Stimulated activated memory B cell treated with anti-CD40 and anti-IgM and Interleukin-4, amounts not matched to agents 10 μg/mL and 1 μg/mL and 100 μg/mL, for 72 hours (primary cell): ENCODE data around the gene CNOT6.
"Not testable (repeated sequence)": the region's sequence is repeated elsewhere in the genome, so short reads cannot be mapped to it uniquely, and the experiment has no call there.

Source experiments
- ATAC-seq: fragments of 150-1000 bp; cut with Tn5 transposase; 2 replicates; pipeline ENCODE4 v1.10.0; 2021
- H3K27ac Mint-ChIP-seq: one replicate; pipeline ENCODE4 v1.8.0; 2022; ENCODE audit warnings: mild to moderate bottlenecking, mixed read lengths
- H3K27me3 Mint-ChIP-seq: one replicate; pipeline ENCODE4 v1.8.0; 2022; ENCODE audit warnings: mixed read lengths
- H3K36me3 Mint-ChIP-seq: one replicate; pipeline ENCODE4 v1.8.0; 2022; ENCODE audit warnings: mixed read lengths
- H3K4me1 Mint-ChIP-seq: one replicate; pipeline ENCODE4 v1.8.0; 2022; ENCODE audit warnings: mixed read lengths
- H3K4me3 Mint-ChIP-seq: one replicate; pipeline ENCODE4 v1.8.0; 2022; ENCODE audit warnings: mild to moderate bottlenecking, moderate library complexity, mixed read lengths
- H3K9me3 Mint-ChIP-seq: one replicate; pipeline ENCODE4 v1.8.0; 2022; ENCODE audit warnings: mixed read lengths

The CNOT6 gene

GRCh38 chr5:180494060-180494509, at the start of gene CNOT6:
CNOT6 (plus strand) TSS chr5:180494379; CDS start chr5:180529277, 34,898 bp downstream.
- peak within 1 kb of the TSS; percentile 92 for H3K27ac Mint-ChIP-seq

GRCh38 chr5:180454752-180455151, 39.4 kb upstream of the CNOT6 start:
- no peak overlapping the region for H3K4me3 Mint-ChIP-seq

More at GRCh38 chr5:180494060-180494509, at the start of gene CNOT6:
- H3K27me3 Mint-ChIP-seq: no peaks in the 10 kb centered on the region
- H3K36me3 Mint-ChIP-seq: peaks cover 6% of the 10 kb centered on the region
- no peaks in the 10 kb centered on the region for H3K9me3 Mint-ChIP-seq
- peak within 1 kb of the TSS; percentile 97 for H3K4me3 Mint-ChIP-seq
- H3K4me1 Mint-ChIP-seq: peaks cover 32% of the 10 kb centered on the region
- peak; percentile 98 for ATAC-seq

GRCh38 chr5:180455872-180456271, 38.3 kb upstream of the CNOT6 start:
- no peak overlapping the region for H3K4me3 Mint-ChIP-seq
- peaks cover 26% of the 10 kb centered on the region for H3K27me3 Mint-ChIP-seq
- H3K4me1 Mint-ChIP-seq: peaks cover 6% of the 10 kb centered on the region
- peaks cover 3% of the 10 kb centered on the region for H3K9me3 Mint-ChIP-seq
- no peaks in the 10 kb centered on the region for H3K36me3 Mint-ChIP-seq
- H3K27ac Mint-ChIP-seq: no peak overlapping the region
- ATAC-seq: no peak

More at GRCh38 chr5:180454752-180455151, 39.4 kb upstream of the CNOT6 start:
- peaks cover 6% of the 10 kb centered on the region for H3K4me1 Mint-ChIP-seq
- H3K27ac Mint-ChIP-seq: no peak overlapping the region
- no peaks in the 10 kb centered on the region for H3K36me3 Mint-ChIP-seq
- peaks cover 34% of the 10 kb centered on the region for H3K27me3 Mint-ChIP-seq
- H3K9me3 Mint-ChIP-seq: peaks cover 3% of the 10 kb centered on the region
- ATAC-seq: no peak

GRCh38 chr5:180456792-180457191, 37.4 kb upstream of the CNOT6 start:
- Mint-ChIP-seq H3K4me3 (no peak overlapping the region), H3K27me3 (peaks cover 17% of the 10 kb centered on the region), H3K27ac (no peak overlapping the region), H3K4me1 (peaks cover 6% of the 10 kb centered on the region), H3K9me3 (peaks cover 3% of the 10 kb centered on the region), H3K36me3 (no peaks in the 10 kb centered on the region)
- ATAC-seq: no peak

- not testable (repeated sequence) for H3K4me1 Mint-ChIP-seq, H3K27ac Mint-ChIP-seq, H3K9me3 Mint-ChIP-seq, ATAC-seq, H3K36me3 Mint-ChIP-seq, H3K4me3 Mint-ChIP-seq
- peaks cover 14% of the 10 kb centered on the region for H3K27me3 Mint-ChIP-seq
Observed at GRCh38 chr5:180458852-180459673, 35.1 kb upstream of the CNOT6 start.

GRCh38 chr5:180459674-180460142, 34.5 kb upstream of the CNOT6 start:
- H3K9me3 Mint-ChIP-seq, H3K36me3 Mint-ChIP-seq, H3K4me1 Mint-ChIP-seq, H3K27me3 Mint-ChIP-seq, H3K27ac Mint-ChIP-seq, ATAC-seq, H3K4me3 Mint-ChIP-seq: not testable (repeated sequence)

- H3K27me3 Mint-ChIP-seq: peaks cover 9% of the 10 kb centered on the region
- no peak overlapping the region for H3K27ac Mint-ChIP-seq
- H3K9me3 Mint-ChIP-seq: peaks cover 3% of the 10 kb centered on the region
- H3K4me1 Mint-ChIP-seq: peaks cover 6% of the 10 kb centered on the region
- no peaks in the 10 kb centered on the region for H3K36me3 Mint-ChIP-seq
- no peak for ATAC-seq
- H3K4me3 Mint-ChIP-seq: no peak overlapping the region
Observed at GRCh38 chr5:180460834-180461233, 33.3 kb upstream of the CNOT6 start.

- no peak for ATAC-seq
Observed at GRCh38 chr5:180461303-180461702, 32.9 kb upstream of the CNOT6 start.

GRCh38 chr5:180463216-180463900, 30.8 kb upstream of the CNOT6 start:
- Mint-ChIP-seq H3K36me3 (no peaks in the 10 kb centered on the region), H3K4me1 (no peaks in the 10 kb centered on the region), H3K27me3 (peaks cover 19% of the 10 kb centered on the region), H3K9me3 (peaks cover 3% of the 10 kb centered on the region), H3K27ac (no peak overlapping the region), H3K4me3 (no peak overlapping the region)
- no peak for ATAC-seq

More at GRCh38 chr5:180461303-180461702, 32.9 kb upstream of the CNOT6 start:
- Mint-ChIP-seq H3K4me1 (peaks cover 6% of the 10 kb centered on the region), H3K27me3 (peaks cover 10% of the 10 kb centered on the region), H3K4me3 (no peak overlapping the region), H3K36me3 (no peaks in the 10 kb centered on the region), H3K27ac (no peak overlapping the region), H3K9me3 (peaks cover 3% of the 10 kb centered on the region)

- Mint-ChIP-seq H3K27ac (no peak overlapping the region), H3K36me3 (no peaks in the 10 kb centered on the region), H3K4me1 (no peaks in the 10 kb centered on the region), H3K4me3 (no peak overlapping the region), H3K9me3 (no peaks in the 10 kb centered on the region), H3K27me3 (peaks cover 19% of the 10 kb centered on the region)
- ATAC-seq: no peak
Observed at GRCh38 chr5:180463916-180464602, 30.1 kb upstream of the CNOT6 start.

- Mint-ChIP-seq H3K36me3 (no peaks in the 10 kb centered on the region), H3K27ac (no peak overlapping the region), H3K4me3 (no peak overlapping the region), H3K9me3 (no peaks in the 10 kb centered on the region), H3K4me1 (no peaks in the 10 kb centered on the region), H3K27me3 (peaks cover 19% of the 10 kb centered on the region)
- ATAC-seq: no peak
Observed at GRCh38 chr5:180464603-180464970, 29.6 kb upstream of the CNOT6 start.

- H3K4me1 Mint-ChIP-seq, ATAC-seq, H3K9me3 Mint-ChIP-seq, H3K4me3 Mint-ChIP-seq, H3K36me3 Mint-ChIP-seq, H3K27ac Mint-ChIP-seq: not testable (repeated sequence)
- peaks cover 19% of the 10 kb centered on the region for H3K27me3 Mint-ChIP-seq
Observed at GRCh38 chr5:180465052-180465451, 29.1 kb upstream of the CNOT6 start.

GRCh38 chr5:180466316-180466715, 27.9 kb upstream of the CNOT6 start:
- ATAC-seq: no peak
- Mint-ChIP-seq H3K27me3 (peaks cover 19% of the 10 kb centered on the region), H3K27ac (no peak overlapping the region), H3K4me3 (no peak overlapping the region), H3K36me3 (no peaks in the 10 kb centered on the region), H3K4me1 (no peaks in the 10 kb centered on the region), H3K9me3 (no peaks in the 10 kb centered on the region)

- no peak overlapping the region for H3K27ac Mint-ChIP-seq
Observed at GRCh38 chr5:180467028-180467975, 26.9 kb upstream of the CNOT6 start.

More at GRCh38 chr5:180467028-180467975, 26.9 kb upstream of the CNOT6 start:
- Mint-ChIP-seq H3K4me1 (no peaks in the 10 kb centered on the region), H3K27me3 (peaks cover 19% of the 10 kb centered on the region), H3K4me3 (no peak overlapping the region), H3K36me3 (no peaks in the 10 kb centered on the region), H3K9me3 (no peaks in the 10 kb centered on the region)
- no peak for ATAC-seq
